HepG2 (cell line): ENCODE results near the gene COQ7. TPM values are rescaled to one million over a fixed set of nuclear protein-coding genes. Genes with fewer than 3 reads are reported as not detected.

Experiments used
- CREM ChIP-seq, 2 experiments: sonication (generic) in 1 of 2; formaldehyde crosslinking in 1 of 2; IDR thresholded peaks; 2 replicates each; pipeline versions ENCODE4 v1.4.0 to v1.6.1; 2016 to 2020; ENCODE audit warnings: antibody characterized with exemption in 1 of 2, mild to moderate bottlenecking in 1 of 2, missing genetic modification reagents in 1 of 2
- ETV5 ChIP-seq: IDR thresholded peaks from 2 replicates; pipeline ENCODE4 v1.6.1; 2018; ENCODE audit warnings: missing biosample characterization, missing genetic modification reagents, inconsistent platforms, borderline replicate concordance
- GABPB1 ChIP-seq: IDR thresholded peaks from 2 replicates; pipeline ENCODE4 v1.6.1; 2016; ENCODE audit warnings: mild to moderate bottlenecking, missing genetic modification reagents, moderate library complexity, missing compliant biosample characterization
- HIC2 ChIP-seq: sonication (generic); formaldehyde crosslinking; IDR thresholded peaks from 2 replicates; pipeline ENCODE4 v1.9.0; 2022; ENCODE audit warnings: low read depth, missing genetic modification reagents
- IRF2 ChIP-seq: IDR thresholded peaks from 2 replicates; pipeline ENCODE4 v1.6.1; 2018; ENCODE audit warnings: missing genetic modification reagents, missing compliant biosample characterization
- KDM3A ChIP-seq: IDR thresholded peaks from 2 replicates; pipeline ENCODE4 v1.6.1; 2018; ENCODE audit warnings: low read depth, missing compliant biosample characterization
- PLRG1 ChIP-seq: fragments of 450-650 bp; conservative IDR thresholded peaks from 2 replicates; pipeline ENCODE4 v1.6.1; 2016
- PPARG ChIP-seq: conservative IDR thresholded peaks from 2 replicates; pipeline ENCODE4 v1.6.1; 2016; ENCODE audit warnings: missing biosample characterization, missing genetic modification reagents
- SOX13 ChIP-seq, 3 experiments: fragments of 450-650 bp in 1 of 3; sonication (generic) in 1 of 3; formaldehyde crosslinking in 1 of 3; IDR thresholded peaks in 2 of 3; conservative IDR thresholded peaks in 1 of 3; 2 replicates each; pipeline versions ENCODE4 v1.5.0 to v1.6.1; 2016 to 2020; ENCODE audit warnings: antibody characterized with exemption in 1 of 3, mild to moderate bottlenecking in 1 of 3, missing compliant biosample characterization in 1 of 3, missing genetic modification reagents in 1 of 3, moderate library complexity in 1 of 3
- TEAD3 ChIP-seq: optimal IDR thresholded peaks from 2 replicates; pipeline ENCODE3; 2016; ENCODE audit warnings: borderline replicate concordance
- ZBTB2 ChIP-seq: sonication (generic); formaldehyde crosslinking; IDR thresholded peaks from 2 replicates; pipeline ENCODE4 v1.8.0; 2022; ENCODE audit warnings: low read depth, missing genetic modification reagents
- ZNF75D ChIP-seq: sonication (generic); formaldehyde crosslinking; IDR thresholded peaks from 2 replicates; pipeline ENCODE4 v1.8.1; 2023; ENCODE audit warnings: missing genetic modification reagents, mild to moderate bottlenecking, borderline replicate concordance
- polyA plus RNA-seq, 8 experiments: library from polyadenylated mRNA; depleted of rRNA in 3 of 8; stranded (reverse) in 7 of 8; unstranded in 1 of 8; fragments of >200 nt; fragmentation: Illumina TruSeq in 4 of 8; extraction: Trizol in 4 of 8; gene quantifications; 2 replicates each; pipeline versions ENCODE4 v1.2.1 to v1.2.3, GENCODE V29; 2011 to 2016; ENCODE audit warnings: low read depth in 4 of 8, missing spikeins in 1 of 8, mixed read lengths in 1 of 8; ENCODE audit not compliant: insufficient read depth in 1 of 8
- total RNA-seq, 5 experiments: library from RNA; depleted of rRNA; stranded (reverse); fragments of >200 nt; fragmentation: Illumina TruSeq; extraction: Trizol; gene quantifications; 2 replicates each; pipeline ENCODE4 v1.2.3, GENCODE V29; 2016; ENCODE audit warnings: low read depth in 1 of 5
- TF ChIP-seq, protein P1 (sequence below): sonication (generic); formaldehyde crosslinking; IDR thresholded peaks from 2 replicates; pipeline ENCODE4 v1.4.0; 2020; ENCODE audit warnings: mild to moderate bottlenecking, missing genetic modification reagents

COQ7 gene
- total and polyA plus RNA-seq, 2 of the 13 experiments (the other 11 are each of a cell fraction or from before 2014, with no cell fraction given): 20.1 to 45.7 TPM

DNA sequence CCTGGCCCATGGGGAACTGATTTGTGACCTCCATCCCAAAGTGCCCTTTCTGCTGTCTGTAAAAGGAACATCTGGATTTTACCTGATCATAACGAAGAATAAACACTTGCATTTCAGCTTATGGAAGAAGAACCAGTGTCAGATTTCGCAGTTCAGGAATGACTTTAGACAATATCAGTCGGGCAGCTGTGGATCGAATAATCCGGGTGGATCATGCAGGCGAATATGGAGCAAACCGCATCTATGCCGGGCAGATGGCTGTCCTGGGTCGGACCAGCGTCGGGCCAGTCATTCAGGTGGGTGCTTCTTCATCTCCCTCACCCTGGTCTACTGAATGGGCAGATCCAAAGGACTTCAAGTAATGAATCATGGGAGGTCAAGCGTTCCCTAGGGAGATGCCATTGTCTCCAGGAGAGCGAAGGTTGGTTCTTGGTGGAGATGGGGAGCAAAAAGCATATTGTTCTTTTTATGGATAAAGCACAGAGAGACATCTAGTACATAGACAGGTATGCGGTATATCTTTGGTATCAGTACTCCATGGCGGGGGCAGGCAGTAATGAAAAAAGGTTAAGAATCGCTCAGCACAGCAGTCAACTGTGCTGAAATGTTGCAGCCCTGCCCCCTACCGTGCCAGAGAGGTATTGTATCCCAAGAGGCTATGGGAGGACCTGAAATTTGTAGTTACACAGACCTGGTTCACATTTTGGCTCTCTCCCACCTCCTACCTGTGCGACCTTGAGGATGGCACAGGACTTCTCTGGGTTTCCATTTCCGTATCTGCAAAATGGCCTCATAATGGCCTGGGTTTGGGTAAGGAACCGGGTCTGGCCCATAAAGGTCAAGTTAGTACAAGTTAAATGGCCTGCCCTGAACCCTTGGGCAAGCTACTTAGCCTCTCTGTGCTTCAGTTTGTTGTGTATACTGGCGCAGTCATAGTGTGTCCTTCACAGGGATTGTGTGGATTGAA lies 4.7 kb downstream of the COQ7 start (continued):
- TF ChIP-seq SOX13 (IDR thresholded peaks at IDR 0.05) (no peak), SOX13 (CRISPR knock-in tag; conservative IDR thresholded peaks at IDR 0.05 in 1 of 2, IDR thresholded peaks at IDR 0.05 in 1 of 2) (peak in 1 of 2 experiments; percentile 30; a peak in 1 of 4 replicates), TEAD3 (peak; percentile 62), PLRG1 (no peak), ETV5 (CRISPR knock-in tag) (peak; percentile 50), PPARG (CRISPR knock-in tag) (0 out of 2 replicates have a peak, but pooled peaks have one; percentile 20), KDM3A (CRISPR knock-in tag) (0 out of 2 replicates have a peak, but pooled peaks have one; percentile 35), ZNF75D (CRISPR knock-in tag) (0 out of 2 replicates have a peak, but pooled peaks have one; percentile 62), IRF2 (CRISPR knock-in tag) (peak; percentile 66; the same call in 1 of the 2 replicates), HIC2 (CRISPR knock-in tag) (no peak), GABPB1 (CRISPR knock-in tag) (no peak; the same call in 1 of the 2 replicates), ZBTB2 (no peak), CREM (IDR thresholded peaks at IDR 0.05) (no peak), CREM (CRISPR knock-in tag; IDR thresholded peaks at IDR 0.05) (no peak)
- TF ChIP-seq, protein P1, sequence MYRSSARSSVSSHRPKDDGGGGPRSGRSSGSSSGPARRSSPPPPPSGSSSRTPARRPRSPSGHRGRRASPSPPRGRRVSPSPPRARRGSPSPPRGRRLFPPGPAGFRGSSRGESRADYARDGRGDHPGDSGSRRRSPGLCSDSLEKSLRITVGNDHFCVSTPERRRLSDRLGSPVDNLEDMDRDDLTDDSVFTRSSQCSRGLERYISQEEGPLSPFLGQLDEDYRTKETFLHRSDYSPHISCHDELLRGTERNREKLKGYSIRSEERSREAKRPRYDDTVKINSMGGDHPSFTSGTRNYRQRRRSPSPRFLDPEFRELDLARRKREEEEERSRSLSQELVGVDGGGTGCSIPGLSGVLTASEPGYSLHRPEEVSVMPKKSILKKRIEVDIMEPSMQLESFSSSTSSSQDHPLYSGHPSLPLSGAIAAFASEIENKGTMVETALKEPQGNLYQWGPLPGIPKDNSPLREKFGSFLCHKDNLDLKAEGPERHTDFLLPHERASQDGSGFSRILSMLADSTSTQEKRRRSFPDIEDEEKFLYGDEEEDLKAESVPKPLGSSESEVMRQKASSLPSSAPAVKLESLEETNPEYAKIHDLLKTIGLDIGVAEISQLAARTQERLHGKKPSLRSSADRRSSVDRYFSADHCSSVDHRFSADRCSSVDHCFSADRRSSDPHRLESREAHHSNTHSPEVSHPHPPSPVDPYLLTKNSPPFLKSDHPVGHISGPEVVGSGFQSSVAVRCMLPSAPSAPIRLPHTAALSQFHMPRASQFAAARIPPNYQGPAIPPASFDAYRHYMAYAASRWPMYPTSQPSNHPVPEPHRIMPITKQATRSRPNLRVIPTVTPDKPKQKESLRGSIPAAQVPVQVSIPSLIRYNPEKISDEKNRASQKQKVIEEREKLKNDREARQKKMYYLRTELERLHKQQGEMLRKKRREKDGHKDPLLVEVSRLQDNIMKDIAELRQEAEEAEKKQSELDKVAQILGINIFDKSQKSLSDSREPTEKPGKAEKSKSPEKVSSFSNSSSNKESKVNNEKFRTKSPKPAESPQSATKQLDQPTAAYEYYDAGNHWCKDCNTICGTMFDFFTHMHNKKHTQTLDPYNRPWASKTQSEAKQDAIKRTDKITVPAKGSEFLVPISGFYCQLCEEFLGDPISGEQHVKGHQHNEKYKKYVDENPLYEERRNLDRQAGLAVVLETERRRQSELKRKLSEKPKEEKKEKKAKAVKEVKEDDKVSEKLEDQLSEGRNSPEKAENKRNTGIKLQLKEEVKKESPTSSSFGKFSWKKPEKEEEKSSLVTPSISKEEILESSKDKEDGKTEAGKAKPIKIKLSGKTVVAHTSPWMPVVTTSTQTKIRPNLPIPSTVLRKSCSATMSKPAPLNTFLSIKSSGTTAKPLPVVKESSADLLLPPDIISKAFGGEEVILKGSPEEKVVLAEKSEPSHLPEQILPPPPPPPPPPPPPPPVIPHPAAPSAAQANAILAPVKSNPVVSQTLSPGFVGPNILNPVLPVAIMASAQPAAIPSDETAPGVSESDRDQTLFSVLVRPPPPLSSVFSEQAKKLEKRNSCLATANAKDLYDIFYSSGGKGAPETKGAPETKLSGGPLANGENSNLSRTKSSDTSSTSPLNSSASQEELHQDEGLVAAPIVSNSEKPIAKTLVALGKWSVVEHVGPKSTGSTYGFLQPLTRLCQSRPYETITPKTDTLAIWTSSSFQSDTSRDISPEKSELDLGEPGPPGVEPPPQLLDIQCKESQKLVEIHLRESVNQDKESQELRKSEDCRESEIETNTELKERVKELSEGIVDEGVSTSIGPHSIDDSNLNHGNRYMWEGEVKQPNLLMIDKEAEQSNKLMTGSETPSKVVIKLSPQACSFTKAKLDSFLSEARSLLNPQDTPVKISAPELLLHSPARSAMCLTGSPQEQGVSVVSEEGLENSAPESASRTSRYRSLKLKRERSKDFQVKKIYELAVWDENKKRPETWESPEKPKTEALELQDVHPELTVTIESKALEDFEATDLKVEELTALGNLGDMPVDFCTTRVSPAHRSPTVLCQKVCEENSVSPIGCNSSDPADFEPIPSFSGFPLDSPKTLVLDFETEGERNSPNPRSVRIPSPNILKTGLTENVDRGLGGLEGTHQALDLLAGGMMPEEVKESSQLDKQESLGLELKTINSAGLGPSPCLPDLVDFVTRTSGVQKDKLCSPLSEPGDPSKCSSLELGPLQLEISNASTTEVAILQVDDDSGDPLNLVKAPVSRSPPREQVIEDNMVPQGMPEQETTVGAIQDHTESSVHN (CRISPR knock-in tag): 0 out of 2 replicates have a peak, but pooled peaks have one; percentile 36
